Measurements from ENCODE around the gene TTLL11.

TTLL11 gene

DNA sequence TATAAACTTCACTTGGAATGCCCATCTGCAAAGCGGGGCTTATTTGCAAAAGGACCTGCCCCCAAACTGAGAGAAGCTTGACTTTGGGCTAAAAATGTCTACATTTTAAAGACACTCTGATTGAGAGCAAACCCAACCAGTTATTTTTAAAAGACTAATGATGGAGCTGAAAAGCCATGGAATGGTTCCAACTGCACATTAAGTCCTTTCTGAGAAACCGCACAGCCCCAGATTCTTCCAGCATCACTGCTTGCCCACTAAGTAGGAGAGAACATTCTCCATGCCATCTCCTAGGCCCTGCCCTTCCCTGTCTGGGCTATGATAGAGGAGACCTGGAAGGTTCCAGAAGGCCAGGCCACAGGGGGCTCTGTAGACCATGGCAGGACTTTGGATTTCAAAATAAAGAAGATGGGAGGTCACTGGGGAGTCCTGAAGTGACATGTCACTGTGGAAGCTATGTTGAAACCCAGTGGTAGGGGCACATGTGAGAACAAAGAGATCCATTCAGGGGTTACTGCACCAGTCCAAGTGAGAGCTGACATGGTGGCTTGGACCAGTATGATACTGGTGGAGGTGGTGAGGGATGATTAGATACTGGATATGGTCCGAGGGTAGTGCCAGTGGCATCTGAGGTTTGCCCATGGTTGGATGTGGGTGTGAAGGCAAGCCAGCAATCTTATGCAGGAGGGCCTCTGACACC, 262.5 kb downstream of the TTLL11 start:
- TF ChIP-seq, protein P1, sequence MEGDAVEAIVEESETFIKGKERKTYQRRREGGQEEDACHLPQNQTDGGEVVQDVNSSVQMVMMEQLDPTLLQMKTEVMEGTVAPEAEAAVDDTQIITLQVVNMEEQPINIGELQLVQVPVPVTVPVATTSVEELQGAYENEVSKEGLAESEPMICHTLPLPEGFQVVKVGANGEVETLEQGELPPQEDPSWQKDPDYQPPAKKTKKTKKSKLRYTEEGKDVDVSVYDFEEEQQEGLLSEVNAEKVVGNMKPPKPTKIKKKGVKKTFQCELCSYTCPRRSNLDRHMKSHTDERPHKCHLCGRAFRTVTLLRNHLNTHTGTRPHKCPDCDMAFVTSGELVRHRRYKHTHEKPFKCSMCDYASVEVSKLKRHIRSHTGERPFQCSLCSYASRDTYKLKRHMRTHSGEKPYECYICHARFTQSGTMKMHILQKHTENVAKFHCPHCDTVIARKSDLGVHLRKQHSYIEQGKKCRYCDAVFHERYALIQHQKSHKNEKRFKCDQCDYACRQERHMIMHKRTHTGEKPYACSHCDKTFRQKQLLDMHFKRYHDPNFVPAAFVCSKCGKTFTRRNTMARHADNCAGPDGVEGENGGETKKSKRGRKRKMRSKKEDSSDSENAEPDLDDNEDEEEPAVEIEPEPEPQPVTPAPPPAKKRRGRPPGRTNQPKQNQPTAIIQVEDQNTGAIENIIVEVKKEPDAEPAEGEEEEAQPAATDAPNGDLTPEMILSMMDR (IDR thresholded peaks at IDR 0.05; ENCODE audit: extremely low read depth, insufficient read depth, missing control alignments): no peak
- DNase-seq (ENCODE audit: low spot score): no peak
- in situ Hi-C loops (cut with MboI; ENCODE audit: low pct_unique_long_range_greater_than_20kb, low sequenced_read_pairs, unreplicated experiment): no loop called here

DNA sequence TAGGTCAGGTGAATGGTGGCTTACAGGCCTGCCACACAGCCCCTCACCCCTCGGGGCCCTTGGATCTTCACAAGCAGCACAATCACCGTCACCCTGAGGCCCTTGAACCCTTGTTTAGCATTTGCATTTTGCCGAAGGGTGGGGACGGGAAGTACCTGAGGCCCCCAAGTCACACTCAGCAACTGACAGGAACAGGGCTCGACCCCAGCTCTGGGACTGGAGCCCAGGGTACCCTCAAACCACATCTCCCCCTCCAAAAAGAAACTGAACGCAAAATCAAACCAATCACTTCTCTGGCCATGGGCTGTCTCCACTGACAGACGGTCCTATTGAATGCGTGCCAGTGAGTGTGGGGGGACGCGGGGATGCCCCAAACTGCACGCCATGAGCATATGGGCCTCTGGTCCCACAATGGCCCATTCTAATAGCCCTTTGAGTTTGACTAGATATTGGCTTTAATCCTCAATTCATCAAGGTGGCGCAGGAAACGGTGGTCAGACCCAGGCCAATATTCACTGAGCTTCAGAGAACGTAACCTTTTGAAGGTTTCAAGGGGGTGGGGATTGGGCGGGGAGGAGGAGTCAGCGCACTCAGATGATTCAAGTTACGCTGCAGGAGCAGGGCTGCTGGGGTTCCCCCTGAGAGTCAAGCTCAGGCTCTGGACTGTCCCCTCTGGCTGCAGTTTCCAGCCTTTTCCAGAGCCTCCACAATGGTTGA, 265.7 kb downstream of the TTLL11 start:
- no peak for DNase-seq (ENCODE audit: low spot score)
- TF ChIP-seq, protein P1 (IDR thresholded peaks at IDR 0.05; ENCODE audit: extremely low read depth, insufficient read depth, missing control alignments): no peak
- in situ Hi-C loops (cut with MboI; ENCODE audit: low pct_unique_long_range_greater_than_20kb, low sequenced_read_pairs, unreplicated experiment): no loop called here

DNA sequence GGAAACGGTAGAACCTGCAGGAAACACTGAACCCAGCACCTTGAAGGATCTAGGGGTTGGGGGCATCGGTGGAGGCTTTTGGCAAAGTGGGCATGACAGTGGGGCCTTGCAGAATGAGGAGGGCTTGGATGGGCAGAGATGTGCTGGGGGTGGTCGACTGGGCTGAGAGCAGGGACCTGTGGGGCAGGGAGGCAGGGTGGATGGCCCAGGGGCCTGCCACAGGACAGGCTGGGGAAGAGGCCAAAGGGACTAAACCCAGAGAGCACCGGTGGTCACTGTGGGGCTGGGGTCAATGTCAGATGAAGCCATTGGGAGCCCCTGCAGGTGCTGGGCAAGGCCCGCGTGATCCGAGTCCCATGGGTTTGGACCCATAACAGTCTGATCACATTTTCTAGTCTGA, 266.4 kb downstream of the TTLL11 start:
- TF ChIP-seq, protein P1 (IDR thresholded peaks at IDR 0.05; ENCODE audit: extremely low read depth, insufficient read depth, missing control alignments): no peak
- in situ Hi-C loops (cut with MboI; ENCODE audit: low pct_unique_long_range_greater_than_20kb, low sequenced_read_pairs, unreplicated experiment): no loop called here
- no peak for DNase-seq (ENCODE audit: low spot score)

DNA sequence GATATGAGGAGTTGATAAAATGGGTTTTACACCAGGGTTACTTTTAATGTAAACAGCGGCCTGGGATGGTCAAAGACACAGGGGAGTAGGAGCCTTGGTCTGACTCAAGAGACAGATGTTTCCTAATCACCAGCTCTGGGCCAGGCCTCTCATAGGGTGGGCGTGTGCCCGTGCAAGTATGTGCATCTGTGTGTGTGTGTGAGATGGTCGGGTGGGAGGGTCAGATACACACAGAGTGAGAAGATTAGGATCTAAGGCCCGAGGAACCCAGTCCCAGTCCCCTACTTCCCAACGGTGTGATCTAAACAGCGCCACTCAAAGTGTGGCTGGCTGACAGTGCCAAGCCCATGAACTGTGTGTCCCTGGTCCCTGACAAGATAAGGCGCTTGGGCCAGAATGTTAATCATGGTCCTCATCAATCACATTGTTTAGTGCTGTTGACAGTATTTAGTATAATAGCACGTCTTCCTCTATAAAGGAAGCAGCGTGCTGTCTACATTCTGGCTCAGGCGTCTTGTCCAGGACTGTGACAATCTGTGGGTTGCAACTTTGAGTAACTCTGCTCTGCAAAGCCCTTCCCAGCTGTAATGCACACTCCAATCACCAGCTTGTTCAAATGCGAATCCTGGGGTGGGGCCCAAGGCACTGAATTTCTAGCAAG, 267.9 kb downstream of the TTLL11 start:
- no peak for DNase-seq (ENCODE audit: low spot score)
- in situ Hi-C loops (cut with MboI; ENCODE audit: low pct_unique_long_range_greater_than_20kb, low sequenced_read_pairs, unreplicated experiment): no loop called here
- TF ChIP-seq, protein P1 (IDR thresholded peaks at IDR 0.05; ENCODE audit: extremely low read depth, insufficient read depth, missing control alignments): no peak

DNA sequence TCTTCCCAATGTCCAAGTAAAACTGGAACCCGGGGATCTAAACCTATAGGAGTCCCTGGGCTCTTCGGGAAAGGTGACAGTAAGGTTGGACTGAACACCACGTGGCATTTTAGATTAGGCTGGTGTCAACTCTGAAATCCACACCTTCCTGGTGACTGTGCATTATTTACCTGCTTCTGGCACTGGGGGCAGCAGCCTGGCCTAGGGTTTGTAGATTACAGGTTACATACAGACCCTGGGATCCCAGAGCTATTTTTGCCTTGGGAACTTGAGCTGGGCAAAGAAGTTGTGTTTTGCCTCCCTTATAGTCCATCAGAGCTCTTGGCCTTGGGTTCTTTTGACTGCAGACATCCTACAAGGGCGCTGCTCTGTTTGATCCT, 268.5 kb downstream of the TTLL11 start:
- in situ Hi-C loops (cut with MboI; ENCODE audit: low pct_unique_long_range_greater_than_20kb, low sequenced_read_pairs, unreplicated experiment): no loop called here
- TF ChIP-seq, protein P1 (IDR thresholded peaks at IDR 0.05; ENCODE audit: extremely low read depth, insufficient read depth, missing control alignments): no peak
- no peak for DNase-seq (ENCODE audit: low spot score)

DNA sequence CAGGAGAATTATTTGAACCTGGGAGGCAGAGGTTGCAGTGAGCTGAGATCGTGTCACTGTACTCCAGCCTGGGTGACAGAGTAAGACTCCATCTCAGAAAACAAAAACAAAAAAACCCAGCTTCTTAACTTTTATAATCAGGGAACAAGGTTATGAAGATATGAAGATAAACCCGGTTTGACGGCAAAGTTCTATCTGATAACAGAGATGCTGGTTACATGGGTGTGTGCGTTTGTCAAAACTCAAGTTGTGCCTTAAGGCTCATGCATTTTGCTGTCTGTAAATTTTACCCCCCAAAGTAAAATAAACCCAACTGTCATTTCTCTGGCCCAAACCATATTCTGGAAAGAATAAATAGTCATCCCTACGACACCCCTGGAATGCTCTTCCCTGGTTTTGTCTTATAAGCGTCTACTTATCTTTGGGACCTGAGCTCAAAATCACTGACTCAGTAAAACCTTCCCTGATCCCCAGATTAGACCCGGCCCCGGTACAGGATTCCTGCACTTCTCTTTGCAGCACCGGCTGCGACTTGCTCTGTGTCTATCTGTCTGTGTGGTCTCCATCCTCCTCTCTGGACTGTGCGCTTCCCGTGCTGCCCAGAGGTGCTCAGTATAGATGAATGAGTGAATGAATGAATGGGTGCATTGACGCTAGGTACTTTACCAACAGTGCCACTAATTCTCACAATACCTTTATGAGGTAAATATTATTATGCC, 269.5 kb downstream of the TTLL11 start:
- in situ Hi-C loops (cut with MboI; ENCODE audit: low pct_unique_long_range_greater_than_20kb, low sequenced_read_pairs, unreplicated experiment): no loop called here
- DNase-seq (ENCODE audit: low spot score): no peak
- TF ChIP-seq, protein P1 (IDR thresholded peaks at IDR 0.05; ENCODE audit: extremely low read depth, insufficient read depth, missing control alignments): no peak

Measured in GM13977 (cell line).